HG03175 (cell line): ENCODE results near the gene TBC1D2.
A peak's percentile ranks its signal among the peaks of the same experiment; 100 is the strongest.

ENCODE experiments used
- ATAC-seq: cut with Tn5 transposase; IDR thresholded peaks from one replicate; pipeline ENCODE4 v1.9.1; 2021; ENCODE audit warnings: mild to moderate bottlenecking, moderate library complexity; ENCODE audit not compliant: unreplicated experiment

The TBC1D2 gene

GRCh38 chr9:98218562-98219363 is 36.7 kb downstream of the TBC1D2 start:
- no peak for ATAC-seq

GRCh38 chr9:98217255-98217654 is 38.2 kb downstream of the TBC1D2 start:
- no peak for ATAC-seq

- no peak for ATAC-seq
These were observed 39.1 kb downstream of the TBC1D2 start for GRCh38 chr9:98216391-98216790.

GRCh38 chr9:98215821-98216220 is 39.6 kb downstream of the TBC1D2 start:
- ATAC-seq: no peak

- no peak for ATAC-seq
These were observed 40.2 kb downstream of the TBC1D2 start for GRCh38 chr9:98215271-98215670.

- ATAC-seq: no peak
These were observed 40.6 kb downstream of the TBC1D2 start for GRCh38 chr9:98214811-98215210.

GRCh38 chr9:98211260-98211659 is 44.2 kb downstream of the TBC1D2 start:
- ATAC-seq: no peak

- no peak for ATAC-seq
These were observed 45.0 kb downstream of the TBC1D2 start for GRCh38 chr9:98210435-98210834.

- ATAC-seq: no peak
These were observed 45.9 kb downstream of the TBC1D2 start for GRCh38 chr9:98209530-98209929.

- ATAC-seq: no peak
These were observed 46.8 kb downstream of the TBC1D2 start for GRCh38 chr9:98208635-98209034.

GRCh38 chr9:98207606-98208005 is 47.8 kb downstream of the TBC1D2 start:
- ATAC-seq: no peak

GRCh38 chr9:98206754-98207153 is 48.7 kb downstream of the TBC1D2 start:
- no peak for ATAC-seq

- no peak for ATAC-seq
These were observed 50.8 kb downstream of the TBC1D2 start for GRCh38 chr9:98204692-98205091.

- no peak for ATAC-seq
These were observed 52.3 kb downstream of the TBC1D2 start for GRCh38 chr9:98203153-98203552.

- ATAC-seq: no peak
These were observed 53.2 kb downstream of the TBC1D2 start for GRCh38 chr9:98202252-98202651.

- no peak for ATAC-seq
These were observed 53.7 kb downstream of the TBC1D2 start for GRCh38 chr9:98201749-98202148.

GRCh38 chr9:98201102-98201501 is 54.3 kb downstream of the TBC1D2 start:
- ATAC-seq: no peak

GRCh38 chr9:98199388-98200033 is 55.9 kb downstream of the TBC1D2 start:
- ATAC-seq: no peak

GRCh38 chr9:98195671-98196070 is 59.8 kb downstream of the TBC1D2 start:
- no peak for ATAC-seq

- no peak for ATAC-seq
These were observed 62.0 kb downstream of the TBC1D2 start for GRCh38 chr9:98193336-98193944.

GRCh38 chr9:98192503-98193335 is 62.7 kb downstream of the TBC1D2 start, which contains the start of gene CORO2A:
Gene CORO2A (minus strand): TSS chr9:98192637. CDS start chr9:98157660, 34,977 bp downstream.
- ATAC-seq: peak; percentile 49
